ENCODE measurements around the gene MYO5C.

DNA sequence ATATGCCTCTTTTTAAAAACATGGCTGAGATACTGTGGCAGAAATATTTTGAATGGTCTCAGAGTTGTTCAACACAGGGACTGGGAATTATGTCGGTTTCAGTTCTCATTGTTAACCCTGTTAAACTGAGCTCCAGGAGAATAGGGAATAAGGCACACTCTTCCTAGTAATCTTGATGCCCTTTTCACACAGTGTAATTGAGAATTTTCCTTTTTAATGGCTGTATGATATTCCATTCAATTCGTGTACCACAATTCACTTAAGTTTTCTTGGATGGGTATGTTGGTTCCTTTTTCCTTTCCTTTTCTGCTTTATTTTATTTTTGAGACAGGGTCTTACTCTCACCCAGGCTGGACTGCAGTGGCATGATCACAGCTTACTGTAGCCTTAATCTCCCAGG is 149.3 kb downstream of the MYO5C start:
- TF ChIP-seq, protein P1, sequence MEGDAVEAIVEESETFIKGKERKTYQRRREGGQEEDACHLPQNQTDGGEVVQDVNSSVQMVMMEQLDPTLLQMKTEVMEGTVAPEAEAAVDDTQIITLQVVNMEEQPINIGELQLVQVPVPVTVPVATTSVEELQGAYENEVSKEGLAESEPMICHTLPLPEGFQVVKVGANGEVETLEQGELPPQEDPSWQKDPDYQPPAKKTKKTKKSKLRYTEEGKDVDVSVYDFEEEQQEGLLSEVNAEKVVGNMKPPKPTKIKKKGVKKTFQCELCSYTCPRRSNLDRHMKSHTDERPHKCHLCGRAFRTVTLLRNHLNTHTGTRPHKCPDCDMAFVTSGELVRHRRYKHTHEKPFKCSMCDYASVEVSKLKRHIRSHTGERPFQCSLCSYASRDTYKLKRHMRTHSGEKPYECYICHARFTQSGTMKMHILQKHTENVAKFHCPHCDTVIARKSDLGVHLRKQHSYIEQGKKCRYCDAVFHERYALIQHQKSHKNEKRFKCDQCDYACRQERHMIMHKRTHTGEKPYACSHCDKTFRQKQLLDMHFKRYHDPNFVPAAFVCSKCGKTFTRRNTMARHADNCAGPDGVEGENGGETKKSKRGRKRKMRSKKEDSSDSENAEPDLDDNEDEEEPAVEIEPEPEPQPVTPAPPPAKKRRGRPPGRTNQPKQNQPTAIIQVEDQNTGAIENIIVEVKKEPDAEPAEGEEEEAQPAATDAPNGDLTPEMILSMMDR (IDR thresholded peaks at IDR 0.05; ENCODE audit: insufficient read depth, low read depth, low read length) = no peak
- TF ChIP-seq EZH2 (IDR thresholded peaks at IDR 0.05; ENCODE audit: insufficient read depth, low read length) = no peak

Measured in astrocyte (in vitro differentiated cells and primary cell).